ENCODE results near the gene FZD1. TPM values are rescaled to one million over a fixed set of nuclear protein-coding genes. Genes with fewer than 3 reads are reported as not detected.

FZD1 gene
- total RNA-seq, 1 experiment from 2014 or later: 0.61 TPM

GRCh38 chr7:91240376-91240941, 23.8 kb upstream of the FZD1 start:
- no peaks in the 10 kb centered on the region for H3K4me1 ChIP-seq (ENCODE audit: insufficient read depth, low read length)

More at GRCh38 chr7:91240376-91240941, 23.8 kb upstream of the FZD1 start:
- DNase-seq: no peak
- H3K27ac ChIP-seq (ENCODE audit: insufficient read length, low read depth, low read length): no peak overlapping the region
- peaks cover 2% of the 10 kb centered on the region; the same call in 1 of the 2 replicates for H3K27me3 Mint-ChIP-seq (ENCODE audit: low read depth)
- no peak overlapping the region for H2AK5ac ChIP-seq (ENCODE audit: insufficient read length, low read length)
- no peak overlapping the region for H2BK12ac ChIP-seq (ENCODE audit: insufficient read length, low read depth, low read length)
- H3K23me2 ChIP-seq (ENCODE audit: insufficient read length, low read depth, low read length, poor library complexity, severe bottlenecking): no peaks in the 10 kb centered on the region
- no peak overlapping the region for H3T11ph ChIP-seq (ENCODE audit: low read length)
- H3K18ac ChIP-seq (ENCODE audit: insufficient read length, low read depth, low read length): no peak overlapping the region
- no peak overlapping the region for H2AFZ ChIP-seq (ENCODE audit: low read length)
- H3K4me2 ChIP-seq (ENCODE audit: insufficient read depth, insufficient read length, low read length): no peak overlapping the region
- no peak overlapping the region for H2BK5ac ChIP-seq (ENCODE audit: insufficient read length, low read length)
- no peaks in the 10 kb centered on the region for H3K9me3 Mint-ChIP-seq
- no peak overlapping the region for H3K4me3 Mint-ChIP-seq
- no peaks in the 10 kb centered on the region for H3K36me3 Mint-ChIP-seq (ENCODE audit: insufficient read depth in 1 of 3, low read depth in 3 of 3)
- no CpG with 5 or more reads among the region's 2 CpGs for WGBS (ENCODE audit: extremely low coverage, insufficient read length, low lambda C conversion rate)
- H4K5ac ChIP-seq (ENCODE audit: insufficient read length, low read depth, low read length): no peak overlapping the region
- no peak for TF ChIP-seq CTCF (conservative IDR thresholded peaks at IDR 0.05)
- H3K27ac Mint-ChIP-seq: no peak overlapping the region
- H3K23ac ChIP-seq (ENCODE audit: insufficient read length, low read depth, low read length): no peak overlapping the region
- H3K79me2 ChIP-seq (ENCODE audit: insufficient read depth, low read length): no peaks in the 10 kb centered on the region
- H3K14ac ChIP-seq (ENCODE audit: insufficient read depth, low read length): no peak overlapping the region
- no peak overlapping the region for H3K4ac ChIP-seq (ENCODE audit: low read depth, low read length)
- no peaks in the 10 kb centered on the region for H3K27me3 ChIP-seq (ENCODE audit: insufficient read depth, low read length)
- H4K91ac ChIP-seq (ENCODE audit: insufficient read length, low read depth, low read length): no peak overlapping the region
- H2BK20ac ChIP-seq (ENCODE audit: low read depth, low read length, poor library complexity, severe bottlenecking): no peak overlapping the region
- H3K56ac ChIP-seq (ENCODE audit: insufficient read length, low read depth, low read length): no peak overlapping the region
- H3K4me1 Mint-ChIP-seq: peaks cover 0 to 4% of the 10 kb centered on the region in 2 experiments; a peak in 1 of 4 replicates
- no peak overlapping the region for H3K9ac ChIP-seq (ENCODE audit: extremely low read depth, insufficient read length, low read length)
- H2BK120ac ChIP-seq (ENCODE audit: low read depth, low read length, poor library complexity, severe bottlenecking): no peak overlapping the region
- no peaks in the 10 kb centered on the region for H4K20me1 ChIP-seq (ENCODE audit: control insufficient read depth, insufficient read depth, insufficient read length)
- H2BK15ac ChIP-seq (ENCODE audit: low read depth, low read length): no peak overlapping the region
- no peaks in the 10 kb centered on the region for H3K9me3 ChIP-seq (ENCODE audit: control insufficient read depth, low read depth, low read length)
- no peaks in the 10 kb centered on the region for H3K79me1 ChIP-seq (ENCODE audit: insufficient read depth, low read depth, low read length, poor library complexity, severe bottlenecking)
- H4K8ac ChIP-seq (replicated peaks; ENCODE audit: insufficient read length, low read depth, low read length): no peak overlapping the region
